Activated T-cell treated with anti-CD3 and anti-CD28 coated beads, Interleukin-2, amount 50 U/mL, for 4 hours (primary cell): Measurements from ENCODE around the gene NEDD8. TPM values are rescaled to one million over a fixed set of nuclear protein-coding genes. Genes with fewer than 3 reads are reported as not detected.

Source experiments
- ATAC-seq, 2 donors: fragments of 200-7000 bp; cut with Tn5 transposase; one replicate each; pipeline ENCODE4 v1.10.0; 2021
- DNase-seq: peaks from one replicate; pipeline ENCODE4 v3.0.0-alpha.2; 2020
- H3K27me3 Mint-ChIP-seq: one replicate; pipeline ENCODE4 v1.8.0; 2021; ENCODE audit warnings: low read depth, mixed read lengths
- H3K36me3 Mint-ChIP-seq: one replicate; pipeline ENCODE4 v1.8.0; 2022; ENCODE audit warnings: mixed read lengths; ENCODE audit not compliant: insufficient read depth
- H3K4me1 Mint-ChIP-seq: one replicate; pipeline ENCODE4 v1.8.0; 2021; ENCODE audit warnings: low read depth, mixed read lengths
- H3K4me3 Mint-ChIP-seq: one replicate; pipeline ENCODE4 v1.8.0; 2021; ENCODE audit warnings: mild to moderate bottlenecking, moderate library complexity, mixed read lengths
- H3K9me3 Mint-ChIP-seq: one replicate; pipeline ENCODE4 v1.8.0; 2021; ENCODE audit warnings: mixed read lengths
- total RNA-seq, 3 donors: library from RNA; stranded (reverse); gene quantifications; one replicate each; pipeline ENCODE4 v1.2.1, GENCODE V29; 2021

Gene NEDD8
- 100 to 1,000 TPM; 197 to 217 (median 205) TPM for total RNA-seq

DNA sequence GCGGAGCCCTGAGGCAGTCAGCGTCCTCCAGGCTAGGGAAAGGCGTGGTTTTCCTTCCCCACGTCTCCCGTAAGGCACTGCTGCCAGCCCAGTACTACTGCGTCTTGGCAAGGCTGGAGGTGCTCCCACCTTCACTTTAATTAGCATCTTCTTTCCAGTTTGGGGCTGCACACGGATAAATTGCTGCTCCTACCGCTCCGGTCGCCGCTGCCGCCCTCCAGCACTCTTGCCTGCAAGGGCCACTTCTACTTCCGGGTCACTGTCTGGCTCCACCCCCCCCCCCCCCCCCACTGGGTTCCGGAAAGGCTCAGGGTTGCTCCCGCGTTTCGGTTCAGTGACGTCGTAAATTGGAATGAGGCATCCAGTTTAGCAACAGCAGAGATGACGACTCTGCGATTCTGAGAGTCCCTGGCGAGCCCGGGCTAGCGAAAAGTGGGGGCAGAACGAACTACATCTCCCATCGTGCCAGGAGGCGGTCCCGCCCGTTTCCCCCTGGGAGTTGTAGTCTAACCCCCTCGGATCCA, at the start of gene NEDD8:
Gene NEDD8 (minus strand): TSS at position 247 of the 524 bp plus-strand sequence. CDS start 100 bp downstream, at position 147.
- H3K4me3 Mint-ChIP-seq = peak within 1 kb of the TSS; percentile 93
- peak; percentile 81 for DNase-seq
- H3K9me3 Mint-ChIP-seq = no peaks in the 10 kb centered on the region
- H3K27me3 Mint-ChIP-seq = no peaks in the 10 kb centered on the region
- peaks cover 28% of the 10 kb centered on the region for H3K36me3 Mint-ChIP-seq
- ATAC-seq = peak; percentile 95
- H3K4me1 Mint-ChIP-seq = peaks cover 45% of the 10 kb centered on the region

DNA sequence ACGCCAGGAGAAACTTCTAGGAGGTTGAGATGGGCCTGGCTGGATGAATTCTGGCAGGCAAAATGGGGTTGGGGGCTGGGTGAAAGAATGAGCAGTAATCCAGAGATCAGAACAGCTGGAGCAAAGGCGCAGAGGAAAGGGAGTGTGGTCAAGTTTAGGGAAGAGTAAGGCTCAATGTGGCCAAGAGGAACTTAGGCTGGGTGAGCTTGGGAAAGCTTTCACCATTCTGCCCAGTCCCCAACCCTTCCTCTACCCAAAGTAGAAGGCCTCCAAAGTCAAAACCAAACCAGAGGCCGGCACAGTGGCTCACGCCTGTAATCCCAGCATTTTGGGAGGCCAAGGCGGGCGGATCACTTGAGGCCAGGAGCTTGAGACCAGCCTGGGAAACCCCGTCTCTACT, 49.5 kb upstream of the NEDD8 start:
- DNase-seq = no peak
- no peaks in the 10 kb centered on the region for H3K27me3 Mint-ChIP-seq
- no peaks in the 10 kb centered on the region for H3K9me3 Mint-ChIP-seq
- ATAC-seq = no peak
- H3K36me3 Mint-ChIP-seq = no peaks in the 10 kb centered on the region
- no peak overlapping the region for H3K4me3 Mint-ChIP-seq
- H3K4me1 Mint-ChIP-seq = peaks cover 41% of the 10 kb centered on the region

DNA sequence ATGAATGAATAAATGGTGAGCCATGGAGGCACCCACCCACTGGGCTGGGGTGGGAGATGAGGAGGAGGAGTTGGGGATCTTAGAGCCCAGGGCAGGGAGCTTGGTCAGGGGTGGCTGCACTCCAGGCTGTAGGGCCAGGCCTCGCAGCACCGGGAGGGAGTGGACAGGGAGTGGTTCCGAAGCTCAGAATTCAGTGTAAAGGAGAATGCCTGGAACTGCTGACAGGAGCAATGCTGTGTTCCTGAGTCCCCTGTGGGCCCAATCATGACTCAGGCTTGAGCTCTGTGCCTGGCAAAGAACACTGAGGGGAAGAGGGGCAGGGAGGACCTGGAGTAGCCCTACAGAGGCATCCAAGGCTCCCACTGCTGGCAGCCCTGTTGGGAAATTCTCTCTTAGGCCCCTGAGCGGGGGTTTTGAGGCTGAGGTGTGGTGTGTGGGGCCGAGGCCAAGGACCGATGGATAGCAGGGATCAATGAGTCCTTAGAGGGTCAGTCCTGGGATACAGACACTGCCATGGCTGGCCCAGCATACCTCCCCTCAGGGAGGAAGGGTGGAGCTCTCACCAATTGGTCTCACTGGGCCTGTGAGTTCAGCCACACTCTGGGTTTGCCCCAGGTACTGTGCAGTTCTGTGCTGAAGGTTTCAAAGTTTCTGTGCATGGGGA, 48.8 kb upstream of the NEDD8 start:
- Mint-ChIP-seq H3K4me1 (peaks cover 41% of the 10 kb centered on the region), H3K27me3 (no peaks in the 10 kb centered on the region), H3K9me3 (no peaks in the 10 kb centered on the region), H3K36me3 (no peaks in the 10 kb centered on the region), H3K4me3 (no peak overlapping the region)
- no peak for DNase-seq
- no peak for ATAC-seq

DNA sequence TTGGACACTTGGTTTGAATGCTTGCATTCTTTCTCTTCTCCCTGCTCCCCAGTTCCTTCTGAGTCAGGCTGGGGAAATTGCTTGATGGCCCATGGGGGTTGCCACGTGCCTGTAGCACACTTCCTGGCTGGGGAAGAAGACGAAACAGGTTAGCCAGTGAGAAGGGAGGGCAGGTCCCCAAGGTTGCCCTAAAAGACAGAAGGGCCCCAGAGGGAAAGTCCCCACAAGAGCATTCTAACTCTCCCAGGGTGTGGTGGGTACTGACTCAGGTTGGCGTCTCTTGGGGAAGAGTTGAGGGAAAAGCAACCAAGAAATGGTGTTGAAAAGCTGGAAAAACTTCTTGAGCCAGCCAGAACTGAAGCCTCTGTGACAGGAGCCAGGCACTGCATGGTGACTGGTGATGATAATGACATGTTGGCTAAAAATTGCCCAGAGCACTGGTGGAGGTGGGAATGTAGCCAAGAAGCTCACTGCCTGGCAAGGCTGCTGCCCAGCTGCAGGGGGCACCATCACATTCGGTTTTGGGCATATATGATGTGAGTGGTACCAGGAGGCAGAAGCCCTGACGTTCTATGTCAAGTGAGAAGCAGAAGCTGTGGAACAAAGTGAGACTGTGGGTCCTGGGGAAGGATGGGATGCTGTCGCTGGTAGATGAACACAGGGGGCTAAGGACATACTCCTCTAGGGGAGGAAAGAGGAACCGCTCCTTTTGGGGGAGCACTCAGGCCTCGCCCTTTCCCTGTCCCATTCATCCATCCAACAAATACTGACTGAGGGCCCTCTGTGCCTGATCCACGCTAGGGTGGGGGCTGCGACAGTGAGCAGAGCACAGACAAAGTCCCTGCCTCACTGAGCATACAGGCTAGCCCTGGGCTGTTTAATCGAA, 47.4 kb upstream of the NEDD8 start:
- peaks cover 50% of the 10 kb centered on the region for H3K4me1 Mint-ChIP-seq

DNA sequence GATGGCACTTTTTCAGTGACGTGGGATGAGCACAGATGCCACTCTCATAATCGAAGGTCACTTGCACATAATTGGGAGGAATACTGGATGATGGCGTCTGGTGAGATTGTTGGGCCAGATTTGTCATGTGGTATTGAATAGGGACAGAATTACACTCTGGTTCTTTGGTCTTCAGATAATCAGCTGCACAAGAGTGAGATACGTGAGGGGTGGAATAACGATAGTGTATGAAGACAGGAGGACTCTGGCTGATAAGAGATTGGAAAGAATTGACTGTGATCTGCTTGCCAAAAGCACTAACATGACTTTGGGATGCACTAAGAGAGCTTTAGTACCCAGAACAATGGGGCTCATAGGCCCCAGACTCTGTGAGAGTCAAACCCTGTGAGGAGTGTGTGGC, 46.3 kb upstream of the NEDD8 start:
- DNase-seq (no peak), ATAC-seq (no peak)
- no peak overlapping the region for H3K4me3 Mint-ChIP-seq
- H3K36me3 Mint-ChIP-seq = no peaks in the 10 kb centered on the region
- peaks cover 60% of the 10 kb centered on the region for H3K4me1 Mint-ChIP-seq
- no peaks in the 10 kb centered on the region for H3K9me3 Mint-ChIP-seq
- no peaks in the 10 kb centered on the region for H3K27me3 Mint-ChIP-seq

More for the DNA sequence above, 47.4 kb upstream of the NEDD8 start:
- DNase-seq = peak; percentile 41
- H3K4me3 Mint-ChIP-seq = peak overlapping the region; percentile 48
- H3K9me3 Mint-ChIP-seq = no peaks in the 10 kb centered on the region
- peak; percentile 91 for ATAC-seq
- H3K36me3 Mint-ChIP-seq = no peaks in the 10 kb centered on the region
- no peaks in the 10 kb centered on the region for H3K27me3 Mint-ChIP-seq

DNA sequence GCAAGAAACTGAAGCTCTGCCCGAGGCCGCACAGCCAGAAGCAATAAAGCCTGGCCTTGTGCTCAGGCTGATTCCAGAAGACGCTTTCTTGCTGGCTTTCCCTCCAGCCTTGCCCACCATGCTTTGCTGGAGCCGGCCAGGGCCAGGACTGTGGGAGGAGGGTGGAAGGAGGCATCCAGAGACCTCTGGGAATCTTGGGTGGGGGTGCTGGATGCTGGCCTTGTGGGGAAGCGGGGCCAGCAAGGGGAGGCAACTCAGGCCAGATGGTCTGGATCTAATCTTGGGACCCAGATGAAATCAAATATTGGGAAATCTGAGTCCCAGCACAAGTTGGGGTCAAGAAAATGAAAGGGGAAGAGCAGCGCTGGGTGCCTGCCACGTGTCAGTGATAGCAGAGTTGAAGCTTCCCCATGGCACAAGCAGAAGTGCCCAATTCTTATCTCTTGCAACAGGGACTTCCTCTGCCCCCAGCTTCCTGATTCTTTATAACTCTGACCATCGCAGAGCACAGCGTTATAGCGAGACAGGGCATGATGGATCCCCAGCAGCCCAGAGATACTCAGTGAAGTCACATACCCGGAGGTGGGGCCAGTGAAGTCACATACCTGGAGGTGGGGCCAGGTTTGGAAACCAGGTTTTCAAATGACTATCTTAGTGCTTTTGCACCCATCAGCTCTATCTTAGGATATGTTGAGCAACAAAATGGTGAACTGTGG, 45.6 kb upstream of the NEDD8 start:
- H3K9me3 Mint-ChIP-seq = no peaks in the 10 kb centered on the region
- H3K36me3 Mint-ChIP-seq = no peaks in the 10 kb centered on the region
- no peaks in the 10 kb centered on the region for H3K27me3 Mint-ChIP-seq
- H3K4me1 Mint-ChIP-seq = peaks cover 65% of the 10 kb centered on the region
- no peak for ATAC-seq
- DNase-seq = no peak
- no peak overlapping the region for H3K4me3 Mint-ChIP-seq

DNA sequence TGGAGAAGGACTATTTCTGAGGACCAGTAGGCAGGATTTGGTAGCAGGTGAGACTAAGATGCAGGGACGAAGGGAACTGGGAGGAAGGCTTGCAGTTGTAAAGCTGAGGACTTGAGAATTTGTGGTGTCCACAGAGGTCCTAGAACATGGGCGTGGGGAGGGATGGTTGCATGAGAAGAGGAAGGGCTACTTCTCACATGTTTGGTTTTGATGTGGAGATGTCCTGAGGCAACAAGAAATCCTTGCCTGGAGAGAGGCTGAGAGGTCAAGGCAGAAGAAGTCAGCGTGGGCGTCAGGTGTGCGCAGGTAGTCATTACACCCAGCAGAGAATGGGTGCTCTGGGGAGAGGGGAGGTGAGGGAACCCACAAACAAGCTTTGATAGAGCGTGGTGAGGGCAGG, 44.9 kb upstream of the NEDD8 start:
- no peaks in the 10 kb centered on the region for H3K36me3 Mint-ChIP-seq

DNA sequence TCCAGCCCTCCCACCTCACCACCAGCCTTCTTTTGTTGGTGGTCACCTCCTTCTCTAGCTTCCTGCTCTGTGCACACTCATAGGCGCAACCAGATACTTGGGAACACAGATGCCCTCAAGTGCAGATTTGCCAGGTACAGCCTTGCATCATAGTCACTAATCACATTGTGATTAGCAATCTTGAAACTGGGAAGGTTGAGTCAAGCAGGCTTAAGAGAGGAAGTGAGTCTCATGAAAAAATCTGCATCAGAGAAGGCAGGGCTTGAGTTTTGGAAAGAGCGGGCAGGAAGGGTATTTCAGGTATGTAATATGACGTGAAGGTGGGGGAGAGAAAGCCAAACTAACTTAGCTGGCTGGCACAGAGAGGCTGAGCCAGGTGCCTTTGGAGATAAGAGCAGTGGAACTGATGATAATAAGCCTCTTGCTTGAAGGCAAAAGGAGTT, 42.0 kb upstream of the NEDD8 start:
- Mint-ChIP-seq H3K4me3 (peak overlapping the region; percentile 9), H3K36me3 (no peaks in the 10 kb centered on the region), H3K4me1 (peaks cover 66% of the 10 kb centered on the region)

More for the DNA sequence above, 44.9 kb upstream of the NEDD8 start:
- H3K9me3 Mint-ChIP-seq = no peaks in the 10 kb centered on the region
- H3K27me3 Mint-ChIP-seq = no peaks in the 10 kb centered on the region
- no peak overlapping the region for H3K4me3 Mint-ChIP-seq
- H3K4me1 Mint-ChIP-seq = peaks cover 72% of the 10 kb centered on the region
- DNase-seq (no peak), ATAC-seq (no peak)

DNA sequence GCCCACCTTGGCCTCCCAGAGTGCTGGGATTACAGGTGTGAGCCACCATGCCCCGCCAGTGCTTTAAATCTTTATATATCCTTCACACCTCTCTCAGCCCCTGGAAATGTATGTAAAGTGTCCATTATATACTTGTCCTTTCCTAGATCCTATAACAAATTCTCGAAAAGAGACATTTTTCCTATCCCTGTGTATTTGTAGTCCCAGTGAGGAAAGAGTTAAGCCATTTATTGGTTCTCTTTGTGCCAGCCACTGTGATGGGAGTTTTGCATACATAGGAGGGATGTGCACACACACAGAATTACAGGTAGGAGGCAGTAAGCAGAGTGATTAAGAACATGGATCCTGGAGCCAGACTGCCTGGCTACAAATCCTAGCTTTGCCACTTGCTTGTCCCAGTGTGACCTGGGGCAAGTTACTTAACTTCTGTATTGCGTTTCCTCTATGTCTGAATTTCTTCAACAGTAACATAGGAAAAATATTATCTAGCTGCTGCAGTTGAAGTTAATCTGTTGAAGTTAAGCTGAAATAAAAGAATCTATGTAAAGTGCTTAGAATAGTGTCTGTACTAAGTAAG, 41.3 kb upstream of the NEDD8 start:
- H3K4me3 Mint-ChIP-seq = peak overlapping the region; percentile 9
- DNase-seq (no peak), ATAC-seq (no peak)
- H3K4me1 Mint-ChIP-seq = peaks cover 60% of the 10 kb centered on the region
- H3K36me3 Mint-ChIP-seq = peaks cover 3% of the 10 kb centered on the region
- H3K27me3 Mint-ChIP-seq = no peaks in the 10 kb centered on the region
- H3K9me3 Mint-ChIP-seq = no peaks in the 10 kb centered on the region

More for the DNA sequence above, 42.0 kb upstream of the NEDD8 start:
- ATAC-seq (peak; percentile 61 to 62), DNase-seq (peak; percentile 32)
- H3K27me3 Mint-ChIP-seq = no peaks in the 10 kb centered on the region
- H3K9me3 Mint-ChIP-seq = no peaks in the 10 kb centered on the region

DNA sequence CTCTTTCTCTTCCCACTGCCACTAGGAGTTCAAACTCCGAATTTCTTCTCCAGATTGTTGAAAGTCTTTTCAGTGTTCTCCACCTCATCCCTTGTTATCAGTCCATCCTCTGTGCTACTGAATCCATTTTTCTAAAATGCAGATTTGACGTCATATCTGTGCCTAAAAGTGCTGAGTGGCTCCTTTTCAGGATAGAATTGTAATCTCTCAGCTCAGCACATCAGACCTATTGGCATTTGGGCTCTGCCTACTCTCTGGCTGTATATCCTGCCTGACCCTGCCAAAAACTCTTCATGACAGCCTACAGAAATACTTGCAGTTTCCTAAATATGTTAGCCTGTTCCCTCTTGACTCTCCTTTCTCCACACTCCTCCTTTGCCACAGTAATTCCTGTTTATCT, 40.3 kb upstream of the NEDD8 start:
- Mint-ChIP-seq H3K36me3 (peaks cover 3% of the 10 kb centered on the region), H3K4me1 (peaks cover 49% of the 10 kb centered on the region), H3K27me3 (no peaks in the 10 kb centered on the region), H3K4me3 (peak overlapping the region; percentile 88), H3K9me3 (no peaks in the 10 kb centered on the region)
- ATAC-seq (no peak), DNase-seq (no peak)

DNA sequence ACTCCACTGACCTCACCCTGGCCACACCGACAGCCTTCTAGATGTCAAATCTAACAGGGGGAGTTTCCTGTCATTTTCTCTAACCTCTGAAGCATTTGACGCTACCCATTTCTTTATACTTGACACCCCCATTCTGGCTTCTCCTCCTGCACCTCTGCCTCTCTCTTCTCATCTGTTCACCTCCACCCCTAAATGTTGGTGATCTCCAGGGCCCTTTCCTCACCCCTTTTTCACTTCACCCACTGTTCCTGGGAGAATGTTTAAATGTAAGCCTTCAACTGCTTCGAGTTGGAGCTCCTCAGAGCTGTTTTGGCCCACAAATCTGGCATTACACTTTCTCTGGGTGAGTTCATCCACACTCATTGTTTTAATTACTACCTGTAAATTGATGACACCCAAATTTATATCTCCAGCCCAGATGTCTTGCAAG, 39.7 kb upstream of the NEDD8 start:
- H3K36me3 Mint-ChIP-seq = peaks cover 9% of the 10 kb centered on the region

DNA sequence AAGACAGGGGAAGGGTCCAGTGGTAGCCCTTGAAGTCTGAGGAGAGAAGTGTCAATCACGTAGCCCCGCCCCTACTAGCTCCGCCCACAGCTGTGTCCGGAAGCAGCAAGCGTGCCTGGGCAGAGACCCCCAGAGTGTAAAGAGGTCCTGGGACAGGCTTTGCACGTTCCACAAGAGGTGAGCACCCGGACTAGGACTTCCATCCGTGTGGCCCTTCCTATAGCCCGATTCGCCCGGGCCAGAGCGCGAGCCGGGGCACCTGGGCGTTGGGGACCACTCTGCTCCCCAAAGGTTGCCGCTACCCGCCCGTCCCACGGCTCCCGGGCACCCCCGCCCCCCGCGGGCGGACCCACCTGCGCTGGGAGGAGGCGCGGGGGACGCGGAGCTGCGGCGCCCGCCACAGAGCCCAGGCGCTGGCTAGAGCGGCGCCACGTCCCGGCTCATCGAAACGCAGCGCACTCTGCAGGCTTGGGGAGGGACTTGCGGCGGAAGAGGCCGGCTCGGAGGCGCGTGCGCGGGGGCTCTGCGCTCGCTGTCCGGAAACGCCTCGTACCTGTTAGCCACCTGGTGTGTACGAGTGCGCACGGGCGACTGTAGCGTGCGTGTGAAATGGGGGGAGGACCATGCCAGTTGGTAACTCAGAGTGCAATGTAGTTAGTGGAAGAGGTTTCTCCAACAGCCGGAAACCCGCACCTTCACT, 39.1 kb upstream of the NEDD8 start, which contains the start of gene RABGGTA:
Gene RABGGTA (minus strand): TSS at position 464 of the 700 bp plus-strand sequence. CDS start 482 bp downstream, outside the sequence.
- H3K4me1 Mint-ChIP-seq = peaks cover 41% of the 10 kb centered on the region
- H3K9me3 Mint-ChIP-seq = no peaks in the 10 kb centered on the region
- H3K4me3 Mint-ChIP-seq = peak within 1 kb of the TSS; percentile 88
- peaks cover 13% of the 10 kb centered on the region for H3K36me3 Mint-ChIP-seq
- no peaks in the 10 kb centered on the region for H3K27me3 Mint-ChIP-seq
- peak; percentile 93 to 94 for ATAC-seq
- DNase-seq = peak; percentile 86

More for the DNA sequence above, 39.7 kb upstream of the NEDD8 start:
- Mint-ChIP-seq H3K4me1 (peaks cover 43% of the 10 kb centered on the region), H3K27me3 (no peaks in the 10 kb centered on the region), H3K4me3 (peak overlapping the region; percentile 88), H3K9me3 (no peaks in the 10 kb centered on the region)
- ATAC-seq (no peak), DNase-seq (no peak)

DNA sequence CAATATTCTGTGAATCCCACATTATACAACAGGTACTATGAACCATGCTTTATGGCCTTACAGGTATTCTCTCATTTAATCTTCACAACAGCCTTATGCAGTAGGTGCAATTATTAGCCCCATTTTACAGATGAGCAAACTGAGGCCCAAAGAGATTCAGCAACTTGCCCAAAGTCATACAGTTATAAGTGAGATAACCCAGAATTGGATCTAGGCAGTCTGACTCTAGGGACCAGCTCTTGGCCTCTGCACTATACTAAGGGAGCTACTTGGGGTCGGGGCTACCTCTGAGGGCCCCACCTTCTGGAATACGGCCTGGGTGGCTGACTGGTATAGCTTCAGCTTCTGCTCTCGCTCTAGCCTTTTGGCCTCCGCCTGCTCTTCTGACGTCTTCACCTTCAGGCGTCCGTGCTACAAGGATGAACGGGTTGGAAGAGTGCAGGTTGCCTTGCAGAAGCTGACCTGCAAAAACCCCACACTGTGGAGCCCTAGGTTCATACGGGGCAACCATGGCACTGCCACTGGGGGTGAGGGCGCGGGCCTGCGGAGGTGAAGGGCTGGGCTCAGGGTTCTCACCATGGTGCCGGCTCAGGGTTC, 38.5 kb upstream of the NEDD8 start:
- H3K36me3 Mint-ChIP-seq = peaks cover 15% of the 10 kb centered on the region
- ATAC-seq = no peak
- H3K9me3 Mint-ChIP-seq = no peaks in the 10 kb centered on the region
- peaks cover 40% of the 10 kb centered on the region for H3K4me1 Mint-ChIP-seq
- H3K4me3 Mint-ChIP-seq = peak overlapping the region; percentile 88
- H3K27me3 Mint-ChIP-seq = no peaks in the 10 kb centered on the region
- no peak for DNase-seq
